Smooth muscle cell (in vitro differentiated cells): Measurements from ENCODE around the gene RASSF1. TPM values are rescaled to one million over a fixed set of nuclear protein-coding genes. Genes with fewer than 3 reads are reported as not detected.

Source experiments
- DNase-seq: peaks from one replicate; lab custom pipeline; 2025; ENCODE audit not compliant: unreplicated experiment; lab: John Stamatoyannopoulos, UW
- H2AFZ ChIP-seq: fragments of 200-600 bp; sonication (generic); 2 replicates; pipeline ENCODE4 v1.6.0; 2016; ENCODE audit warnings: antibody characterized with exemption, low read depth, mild to moderate bottlenecking
- H3F3A ChIP-seq: fragments of 200-600 bp; sonication (generic); 2 replicates; pipeline ENCODE4 v1.6.0; 2017; ENCODE audit warnings: antibody characterized with exemption, low read depth
- H3K27ac ChIP-seq: fragments of 200-600 bp; sonication (generic); 2 replicates; pipeline ENCODE4 v1.5.1; 2016; ENCODE audit warnings: low read depth, mild to moderate bottlenecking
- H3K27me3 ChIP-seq: fragments of 200-600 bp; sonication (generic); 2 replicates; pipeline ENCODE4 v1.6.1; 2016; ENCODE audit warnings: low read depth, mild to moderate bottlenecking
- H3K36me3 ChIP-seq: fragments of 200-600 bp; sonication (generic); 2 replicates; pipeline ENCODE4 v1.5.1; 2016; ENCODE audit warnings: low read depth
- H3K4me1 ChIP-seq: fragments of 200-600 bp; sonication (generic); 2 replicates; pipeline ENCODE4 v1.5.1; 2016; ENCODE audit warnings: low read depth
- H3K4me2 ChIP-seq: fragments of 200-600 bp; sonication (generic); 2 replicates; pipeline ENCODE4 v1.6.0; 2016; ENCODE audit warnings: mild to moderate bottlenecking
- H3K4me3 ChIP-seq: fragments of 200-600 bp; sonication (generic); 2 replicates; pipeline ENCODE4 v1.5.1; 2016; ENCODE audit warnings: mild to moderate bottlenecking
- H3K79me2 ChIP-seq: fragments of 200-600 bp; sonication (generic); 2 replicates; pipeline ENCODE4 v1.6.0; 2016; ENCODE audit warnings: low read depth, mild to moderate bottlenecking
- H3K9ac ChIP-seq: fragments of 200-600 bp; sonication (generic); 2 replicates; pipeline ENCODE4 v1.6.0; 2016; ENCODE audit warnings: low read depth
- H3K9me3 ChIP-seq: fragments of 200-600 bp; sonication (generic); replicated peaks from 2 replicates; pipeline ENCODE4 v1.5.1; 2016; ENCODE audit warnings: low read depth
- H4K20me1 ChIP-seq: fragments of 200-600 bp; sonication (generic); 2 replicates; pipeline ENCODE4 v1.6.0; 2016; ENCODE audit warnings: low read depth
- WGBS: methylation state at CpG from one replicate; pipeline ENCODE4 v1.1.7; 2016; ENCODE audit warnings: low lambda C conversion rate; 5-methylcytosine and 5-hydroxymethylcytosine counted together
- polyA plus RNA-seq: library from polyadenylated mRNA; unstranded; fragments of >200 nt; fragmentation: Nextera tagmentation; extraction: Ambion mirVana; gene quantifications from 2 replicates; pipeline ENCODE4 v1.2.1, GENCODE V29; 2016
- total RNA-seq: library from RNA; depleted of rRNA; stranded (reverse); fragments of >200 nt; gene quantifications from 2 replicates; pipeline ENCODE4 v1.2.3, GENCODE V29; 2014
- TF ChIP-seq, protein P1 (sequence below): fragments of 200-600 bp; sonication (generic); IDR thresholded peaks from 2 replicates; pipeline ENCODE4 v1.5.1; 2017; ENCODE audit warnings: borderline replicate concordance, mild to moderate bottlenecking, antibody characterized with exemption; ENCODE audit not compliant: insufficient read depth, poor library complexity, severe bottlenecking

RASSF1 gene
- total and polyA plus RNA-seq, 2 experiments from 2014 or later = 27.6 to 58.5 TPM

DNA sequence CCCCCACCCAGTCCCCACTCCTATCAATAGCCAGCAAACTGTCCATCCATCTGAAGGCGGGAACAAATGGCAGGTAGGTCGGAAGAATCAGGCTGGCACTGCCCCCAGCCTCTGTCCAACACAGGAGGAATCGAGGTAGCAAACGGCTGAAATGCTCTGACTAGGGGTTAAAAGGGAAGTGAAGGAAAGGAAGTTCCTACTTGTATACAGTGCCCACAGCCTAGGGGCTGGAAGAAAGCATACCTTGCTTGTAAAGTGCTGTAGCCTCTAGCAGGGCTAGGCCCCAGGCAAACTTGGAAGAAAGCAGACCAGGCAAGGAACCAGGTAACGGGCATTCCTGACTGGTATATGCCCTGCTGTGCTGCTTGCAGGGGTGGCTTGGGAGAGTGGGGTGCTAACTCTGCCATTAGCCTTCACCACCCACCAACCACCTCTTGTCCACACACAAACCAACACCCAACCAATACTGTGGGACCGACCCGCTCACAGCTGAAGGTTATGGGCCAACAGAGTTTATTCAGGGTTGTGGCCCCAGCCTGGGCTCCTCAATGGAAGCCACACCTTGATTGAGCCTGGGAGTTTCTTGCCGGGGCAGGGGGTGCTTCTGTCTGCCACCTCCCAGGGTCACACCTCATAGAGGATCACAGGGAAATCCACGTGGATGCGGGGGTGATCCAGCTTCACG is 15.0 kb downstream of the RASSF1 start:
- Histone ChIP-seq H3K27me3 (no peaks in the 10 kb centered on the region), H3K9ac (no peak overlapping the region), H3F3A (peaks cover 12% of the 10 kb centered on the region), H3K4me1 (peaks cover 19% of the 10 kb centered on the region), H2AFZ (no peak overlapping the region), H3K36me3 (no peaks in the 10 kb centered on the region), H3K9me3 (no peaks in the 10 kb centered on the region), H3K4me3 (no peak overlapping the region), H3K4me2 (no peak overlapping the region), H3K27ac (no peak overlapping the region), H4K20me1 (no peaks in the 10 kb centered on the region), H3K79me2 (peaks cover 17% of the 10 kb centered on the region)
- WGBS = 96% methylated on average over 11 of the region's 11 CpGs
- TF ChIP-seq, protein P1, sequence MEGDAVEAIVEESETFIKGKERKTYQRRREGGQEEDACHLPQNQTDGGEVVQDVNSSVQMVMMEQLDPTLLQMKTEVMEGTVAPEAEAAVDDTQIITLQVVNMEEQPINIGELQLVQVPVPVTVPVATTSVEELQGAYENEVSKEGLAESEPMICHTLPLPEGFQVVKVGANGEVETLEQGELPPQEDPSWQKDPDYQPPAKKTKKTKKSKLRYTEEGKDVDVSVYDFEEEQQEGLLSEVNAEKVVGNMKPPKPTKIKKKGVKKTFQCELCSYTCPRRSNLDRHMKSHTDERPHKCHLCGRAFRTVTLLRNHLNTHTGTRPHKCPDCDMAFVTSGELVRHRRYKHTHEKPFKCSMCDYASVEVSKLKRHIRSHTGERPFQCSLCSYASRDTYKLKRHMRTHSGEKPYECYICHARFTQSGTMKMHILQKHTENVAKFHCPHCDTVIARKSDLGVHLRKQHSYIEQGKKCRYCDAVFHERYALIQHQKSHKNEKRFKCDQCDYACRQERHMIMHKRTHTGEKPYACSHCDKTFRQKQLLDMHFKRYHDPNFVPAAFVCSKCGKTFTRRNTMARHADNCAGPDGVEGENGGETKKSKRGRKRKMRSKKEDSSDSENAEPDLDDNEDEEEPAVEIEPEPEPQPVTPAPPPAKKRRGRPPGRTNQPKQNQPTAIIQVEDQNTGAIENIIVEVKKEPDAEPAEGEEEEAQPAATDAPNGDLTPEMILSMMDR = no peak
- no peak for DNase-seq

DNA sequence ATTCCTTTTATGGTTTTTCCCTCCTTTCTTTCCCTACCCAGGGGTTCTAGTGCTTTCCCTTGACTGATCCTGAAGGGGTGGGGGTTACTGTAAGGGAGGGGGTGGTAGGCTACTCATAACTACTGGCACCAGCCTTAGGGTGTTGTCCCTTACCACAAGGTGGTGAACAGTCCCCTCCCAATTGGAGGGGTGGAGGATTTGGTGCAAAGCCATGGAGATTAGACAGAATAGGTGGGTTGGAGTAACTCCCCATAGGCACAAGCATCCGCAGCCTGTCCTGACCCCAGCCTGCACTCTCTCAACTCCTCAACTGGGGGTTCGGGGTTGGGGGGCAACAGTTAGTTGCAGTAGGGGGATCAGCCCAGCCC is 15.5 kb downstream of the RASSF1 start:
- Histone ChIP-seq H3K79me2 (peaks cover 22% of the 10 kb centered on the region), H3K36me3 (no peaks in the 10 kb centered on the region), H3K27me3 (no peaks in the 10 kb centered on the region), H3K4me1 (peaks cover 23% of the 10 kb centered on the region), H3K9ac (no peak overlapping the region), H3K4me3 (no peak overlapping the region), H3K27ac (no peak overlapping the region), H3F3A (peaks cover 12% of the 10 kb centered on the region), H3K4me2 (no peak overlapping the region), H4K20me1 (no peaks in the 10 kb centered on the region), H3K9me3 (no peaks in the 10 kb centered on the region), H2AFZ (no peak overlapping the region)
- TF ChIP-seq, protein P1 = no peak
- no peak for DNase-seq
- 93% methylated on average over 2 of the region's 2 CpGs for WGBS

DNA sequence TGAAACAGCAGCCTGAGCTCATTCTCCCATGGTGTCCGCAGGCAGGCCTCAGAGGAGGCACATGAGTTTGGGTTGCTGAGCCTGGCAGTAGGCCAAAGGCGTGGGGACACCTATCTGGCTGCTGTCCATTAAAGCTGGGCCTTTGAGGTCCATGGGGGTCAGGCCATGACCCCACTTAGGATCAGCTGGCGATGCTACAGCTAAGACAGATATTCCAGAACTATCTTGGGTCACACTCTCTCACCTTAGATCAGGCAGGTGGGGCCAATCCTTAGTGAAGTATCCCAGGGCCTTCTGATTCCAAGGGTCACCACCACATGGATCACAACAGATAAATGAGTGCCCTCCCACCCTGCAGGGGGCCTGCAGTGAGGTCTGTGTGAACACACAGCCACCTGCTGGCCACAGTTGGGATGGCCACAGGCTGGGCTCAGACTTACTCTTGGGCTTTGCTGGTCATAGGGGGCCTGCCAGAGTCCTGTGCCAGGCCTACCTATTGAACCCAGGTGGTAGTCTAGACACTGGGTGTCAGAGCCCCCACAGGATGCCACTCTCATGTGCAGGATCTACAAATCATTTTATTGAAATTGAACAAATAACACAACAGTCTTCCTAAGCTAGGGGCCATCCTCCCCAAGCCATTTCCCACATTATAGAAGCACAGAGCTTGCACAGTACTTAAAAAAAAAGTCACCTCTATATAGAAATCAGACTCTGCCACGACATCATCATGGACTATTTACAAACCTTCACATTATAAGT is 16.1 kb downstream of the RASSF1 start:
- H3K9ac ChIP-seq = no peak overlapping the region
- no peak overlapping the region for H3K4me2 ChIP-seq
- 63% methylated on average over 4 of the region's 4 CpGs for WGBS
- H4K20me1 ChIP-seq = no peaks in the 10 kb centered on the region
- H3K4me1 ChIP-seq = peaks cover 27% of the 10 kb centered on the region
- TF ChIP-seq, protein P1 = peak; percentile 81
- H3F3A ChIP-seq = peaks cover 12% of the 10 kb centered on the region
- no peaks in the 10 kb centered on the region for H3K27me3 ChIP-seq
- H3K9me3 ChIP-seq = no peaks in the 10 kb centered on the region
- no peak overlapping the region for H2AFZ ChIP-seq
- H3K79me2 ChIP-seq = peaks cover 27% of the 10 kb centered on the region
- H3K27ac ChIP-seq = no peak overlapping the region
- H3K36me3 ChIP-seq = no peaks in the 10 kb centered on the region
- no peak overlapping the region for H3K4me3 ChIP-seq
- no peak for DNase-seq
